GM12878 (cell line): ENCODE measurements around the gene CNKSR3. TPM values are rescaled to one million over a fixed set of nuclear protein-coding genes. Genes with fewer than 3 reads are reported as not detected.

Source experiments
- ATAC-seq: fragments of 200-7000 bp; cut with Tn5 transposase; 3 replicates; pipeline ENCODE4 v1.9.1; 2020; ENCODE audit warnings: mild to moderate bottlenecking, moderate library complexity
- BruUV-seq: library from RNA; stranded (reverse); fragments of 400-500 nt; replicated peaks from 2 replicates; lab custom pipeline; 2021; lab: Mats Ljungman, UMichigan
- CTCF ChIA-PET: fragments of 300-600 bp; sonication (Branson Sonifier 250); formaldehyde crosslinking; extraction: SDS; loops from one replicate; lab custom pipeline; 2021; ENCODE audit warnings: inconsistent platforms; lab: Yijun Ruan, JAX
- POLR2A ChIA-PET: fragments of 350-600 bp; formaldehyde crosslinking; extraction: SDS; loops from one replicate; lab custom pipeline; 2021; ENCODE audit warnings: inconsistent platforms; lab: Charles Lee
- RAD21 ChIA-PET: fragments of 300-600 bp; sonication (Branson Sonifier 250); formaldehyde crosslinking; loops from one replicate; lab custom pipeline; 2023; ENCODE audit warnings: antibody characterized with exemption; ENCODE audit not compliant: unreplicated experiment; lab: Charles Lee
- SMC1A ChIA-PET: fragments of 300-600 bp; sonication (Branson Sonifier 250); formaldehyde crosslinking; loops from one replicate; lab custom pipeline; 2023; ENCODE audit not compliant: unreplicated experiment, uncharacterized antibody; lab: Charles Lee
- DNase-seq: peaks from one replicate; pipeline ENCODE4 v3.0.0-alpha.2; 2011; ENCODE audit warnings: low read depth, low spot score
- FAIRE-seq: peaks from 3 replicates; lab custom pipeline; 2011; peaks lifted over from hg19 to GRCh38; lab: Jason Lieb, UNC
- H2AFZ ChIP-seq: 2 replicates; pipeline ENCODE4 v1.6.0; 2011; ENCODE audit warnings: low read depth, low read length, control low read depth; ENCODE audit not compliant: control insufficient read depth
- H3K27ac ChIP-seq: 2 replicates; pipeline ENCODE4 v1.5.1; 2011; ENCODE audit warnings: control low read depth; ENCODE audit not compliant: control insufficient read depth, insufficient read depth
- H3K27me3 ChIP-seq, 2 experiments: replicated peaks in 1 of 2; 2 replicates each; pipeline versions ENCODE4 v1.6.0 to v1.6.1; 2011; ENCODE audit warnings: low read length in 1 of 2; ENCODE audit not compliant: control insufficient read depth in 2 of 2, insufficient read depth in 2 of 2
- H3K36me3 ChIP-seq, 2 experiments: 2 replicates each; pipeline ENCODE4 v1.5.1; 2011; ENCODE audit warnings: low read length in 1 of 2; ENCODE audit not compliant: control insufficient read depth in 2 of 2, insufficient read depth in 2 of 2
- H3K4me1 ChIP-seq: 2 replicates; pipeline ENCODE4 v1.6.1; 2011; ENCODE audit warnings: mild to moderate bottlenecking, low read length, moderate library complexity, mixed read lengths; ENCODE audit not compliant: control insufficient read depth, insufficient read depth
- H3K4me2 ChIP-seq: 2 replicates; pipeline ENCODE4 v1.6.0; 2011; ENCODE audit warnings: control low read depth; ENCODE audit not compliant: control insufficient read depth, insufficient read depth
- H3K4me3 ChIP-seq: fragments of 200-600 bp; sonication (generic); 2 replicates; pipeline ENCODE4 v1.5.1; 2016
- H3K79me2 ChIP-seq: 2 replicates; pipeline ENCODE4 v1.6.0; 2011; ENCODE audit warnings: low read length; ENCODE audit not compliant: control insufficient read depth, insufficient read depth
- H3K9ac ChIP-seq: 2 replicates; pipeline ENCODE4 v1.8.0; 2011; ENCODE audit warnings: low read length, control low read depth, mixed read lengths; ENCODE audit not compliant: control insufficient read depth, insufficient read depth
- H3K9me3 ChIP-seq: replicated peaks from 3 replicates; pipeline ENCODE4 v1.5.1; 2011; ENCODE audit warnings: mild to moderate bottlenecking, low read length; ENCODE audit not compliant: control insufficient read depth, insufficient read depth
- H4K20me1 ChIP-seq: 2 replicates; pipeline ENCODE4 v1.6.0; 2011; ENCODE audit not compliant: control insufficient read depth, insufficient read depth
- NBN ChIP-seq: fragments of 450-650 bp; IDR thresholded peaks from 2 replicates; pipeline ENCODE4 v1.6.1; 2016
- STAT3 ChIP-seq: IDR thresholded peaks from 2 replicates; pipeline ENCODE4 v1.6.1; 2011; ENCODE audit warnings: low read depth, low read length, improper control_type of control experiment
- TCF12 ChIP-seq: IDR thresholded peaks from 2 replicates; pipeline ENCODE4 v1.6.1; 2011; ENCODE audit warnings: low read depth, mild to moderate bottlenecking, low read length
- ZNF207 ChIP-seq: fragments of 450-650 bp; IDR thresholded peaks from 2 replicates; pipeline ENCODE4 v1.6.1; 2014; ENCODE audit warnings: antibody characterized with exemption, mild to moderate bottlenecking, borderline replicate concordance
- ZNF217 ChIP-seq: fragments of 450-650 bp; IDR thresholded peaks from 2 replicates; pipeline ENCODE4 v1.6.1; 2017; ENCODE audit warnings: antibody characterized with exemption, mild to moderate bottlenecking
- WGBS: methylation state at CpG from one replicate; pipeline ENCODE4 v1.1.6; 2016; ENCODE audit warnings: low lambda C conversion rate; ENCODE audit not compliant: insufficient replicate concordance, insufficient coverage; ENCODE audit errors: missing lambda C conversion rate; 5-methylcytosine and 5-hydroxymethylcytosine counted together
- in situ Hi-C: fragments of 300-500 bp; cut with MboI; formaldehyde crosslinking; loops from 9 replicates; pipeline ENCODE4 v1.14.3; 2018; ENCODE audit warnings: mixed read lengths
- intact Hi-C: fragments of 100-400 bp; cut with micrococcal nuclease; formaldehyde crosslinking; loops from one replicate; pipeline ENCODE4 v1.14.2; 2022; ENCODE audit not compliant: unreplicated experiment
- polyA plus RNA-seq, 11 experiments: library from polyadenylated mRNA; depleted of rRNA in 4 of 11; unstranded in 6 of 11; stranded (reverse) in 5 of 11; fragments of >200 nt; fragmentation: Nextera tagmentation in 4 of 11; fragmentation: Illumina TruSeq in 1 of 11; extraction: Ambion mirVana in 4 of 11; extraction: Trizol in 1 of 11; gene quantifications; 1 replicate in 1 of 11; 2 replicates in 10 of 11; pipeline versions ENCODE4 v1.2.1 to v1.2.3, GENCODE V29; 2011 to 2016; ENCODE audit warnings: inconsistent platforms in 2 of 11, missing spikeins in 2 of 11, low read depth in 1 of 11
- total RNA-seq, 4 experiments: library from RNA; depleted of rRNA in 3 of 4; stranded (reverse); fragments of >200 nt in 3 of 4; fragmentation: Illumina TruSeq in 1 of 4; extraction: Trizol in 1 of 4; gene quantifications; 2 replicates each; pipeline versions ENCODE4 v1.2.1 to v1.2.3, GENCODE V29; 2013 to 2021
- TF ChIP-seq, protein P1 (sequence below): fragments of 450-650 bp; IDR thresholded peaks from 2 replicates; pipeline ENCODE4 v1.6.1; 2016; ENCODE audit warnings: mild to moderate bottlenecking
- TF ChIP-seq, protein P2 (sequence below): fragments of 450-650 bp; conservative IDR thresholded peaks from 2 replicates; pipeline ENCODE4 v1.6.1; 2017; ENCODE audit warnings: mild to moderate bottlenecking, moderate library complexity

The CNKSR3 gene
- total and polyA plus RNA-seq, 10 of the 15 experiments (the other 5 are each of a cell fraction or from before 2014, with no cell fraction given): under 0.01 to 0.48 (median 0.12) TPM; not detected in 2

DNA sequence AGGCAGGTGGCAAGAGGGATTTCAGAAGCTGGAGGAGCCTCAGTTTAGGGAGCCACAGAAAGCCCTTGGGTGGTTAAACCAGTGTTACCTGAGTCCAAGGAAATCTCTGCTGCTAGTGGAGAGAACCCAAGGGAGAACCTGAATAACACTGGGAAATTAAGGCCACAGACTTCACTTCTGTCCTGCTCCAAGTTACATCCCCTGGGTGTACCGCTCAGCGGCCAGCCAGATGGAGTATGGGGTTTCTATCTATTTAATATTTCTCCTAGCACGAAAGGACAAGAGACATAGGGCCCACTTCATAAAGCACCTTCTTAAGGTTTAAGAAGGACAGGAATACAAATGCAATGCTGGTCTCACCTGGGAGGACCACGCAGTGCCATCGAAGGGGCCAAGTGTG is 5.8 kb upstream of the CNKSR3 start:
- no TSS peak for BruUV-seq
- intact Hi-C loops (no loop called here), in situ Hi-C loops (no loop called here)
- SMC1A ChIA-PET: interaction anchor here (0.9 kb wide), 1 partner anchor 20 kb away, joined by 3 read pairs; no protein-coding TSS in a partner anchor
- no peaks in the 10 kb centered on the region for H3K79me2 ChIP-seq
- TF ChIP-seq, protein P1, sequence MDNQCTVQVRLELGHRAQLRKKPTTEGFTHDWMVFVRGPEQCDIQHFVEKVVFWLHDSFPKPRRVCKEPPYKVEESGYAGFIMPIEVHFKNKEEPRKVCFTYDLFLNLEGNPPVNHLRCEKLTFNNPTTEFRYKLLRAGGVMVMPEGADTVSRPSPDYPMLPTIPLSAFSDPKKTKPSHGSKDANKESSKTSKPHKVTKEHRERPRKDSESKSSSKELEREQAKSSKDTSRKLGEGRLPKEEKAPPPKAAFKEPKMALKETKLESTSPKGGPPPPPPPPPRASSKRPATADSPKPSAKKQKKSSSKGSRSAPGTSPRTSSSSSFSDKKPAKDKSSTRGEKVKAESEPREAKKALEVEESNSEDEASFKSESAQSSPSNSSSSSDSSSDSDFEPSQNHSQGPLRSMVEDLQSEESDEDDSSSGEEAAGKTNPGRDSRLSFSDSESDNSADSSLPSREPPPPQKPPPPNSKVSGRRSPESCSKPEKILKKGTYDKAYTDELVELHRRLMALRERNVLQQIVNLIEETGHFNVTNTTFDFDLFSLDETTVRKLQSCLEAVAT: no peak
- TF ChIP-seq STAT3 (no peak), ZNF207 (no peak), ZNF217 (no peak), NBN (no peak), TCF12 (no peak)
- TF ChIP-seq, protein P2, sequence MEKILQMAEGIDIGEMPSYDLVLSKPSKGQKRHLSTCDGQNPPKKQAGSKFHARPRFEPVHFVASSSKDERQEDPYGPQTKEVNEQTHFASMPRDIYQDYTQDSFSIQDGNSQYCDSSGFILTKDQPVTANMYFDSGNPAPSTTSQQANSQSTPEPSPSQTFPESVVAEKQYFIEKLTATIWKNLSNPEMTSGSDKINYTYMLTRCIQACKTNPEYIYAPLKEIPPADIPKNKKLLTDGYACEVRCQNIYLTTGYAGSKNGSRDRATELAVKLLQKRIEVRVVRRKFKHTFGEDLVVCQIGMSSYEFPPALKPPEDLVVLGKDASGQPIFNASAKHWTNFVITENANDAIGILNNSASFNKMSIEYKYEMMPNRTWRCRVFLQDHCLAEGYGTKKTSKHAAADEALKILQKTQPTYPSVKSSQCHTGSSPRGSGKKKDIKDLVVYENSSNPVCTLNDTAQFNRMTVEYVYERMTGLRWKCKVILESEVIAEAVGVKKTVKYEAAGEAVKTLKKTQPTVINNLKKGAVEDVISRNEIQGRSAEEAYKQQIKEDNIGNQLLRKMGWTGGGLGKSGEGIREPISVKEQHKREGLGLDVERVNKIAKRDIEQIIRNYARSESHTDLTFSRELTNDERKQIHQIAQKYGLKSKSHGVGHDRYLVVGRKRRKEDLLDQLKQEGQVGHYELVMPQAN: no peak
- H3K9ac ChIP-seq: no peak overlapping the region
- no peaks in the 10 kb centered on the region for H3K9me3 ChIP-seq
- RAD21 ChIA-PET: no interaction called here
- no peaks in the 10 kb centered on the region for H3K4me1 ChIP-seq
- no peaks in the 10 kb centered on the region for H3K36me3 ChIP-seq
- H3K4me3 ChIP-seq: no peak overlapping the region
- CTCF ChIA-PET: no interaction called here
- FAIRE-seq (no peak), DNase-seq (no peak), ATAC-seq (no peak)
- no peak overlapping the region for H3K27ac ChIP-seq
- H3K27me3 ChIP-seq: peaks cover 0 to 2% of the 10 kb centered on the region in 2 experiments; a peak in 1 of 4 replicates
- POLR2A ChIA-PET: no interaction called here
- H2AFZ ChIP-seq: no peak overlapping the region
- H3K4me2 ChIP-seq: no peak overlapping the region
- no peaks in the 10 kb centered on the region for H4K20me1 ChIP-seq
- WGBS: 78% methylated on average over 5 of the region's 5 CpGs
